Loucy (cell line): ENCODE measurements around the gene HSD17B14.
"Not testable (repeated sequence)": the region's sequence is repeated elsewhere in the genome, so short reads cannot be mapped to it uniquely, and the experiment has no call there.

Experiments
- H2AFZ ChIP-seq: fragments of 200-600 bp; sonication (generic); 2 replicates; pipeline ENCODE4 v1.6.0; 2016; ENCODE audit warnings: antibody characterized with exemption, mild to moderate bottlenecking, low read length, moderate library complexity
- H3F3A ChIP-seq: fragments of 200-600 bp; 2 replicates; pipeline ENCODE4 v1.6.0; 2016; ENCODE audit warnings: antibody characterized with exemption, low read depth, mild to moderate bottlenecking
- H3K27me3 ChIP-seq: fragments of 200-600 bp; sonication (generic); 2 replicates; pipeline ENCODE4 v1.6.1; 2014; ENCODE audit warnings: low read length, mild to moderate bottlenecking; ENCODE audit not compliant: insufficient read depth, poor library complexity, severe bottlenecking
- H3K36me3 ChIP-seq: fragments of 200-600 bp; sonication (generic); 2 replicates; pipeline ENCODE4 v1.6.1; 2016; ENCODE audit warnings: low read length; ENCODE audit not compliant: insufficient read depth
- H3K4me1 ChIP-seq: fragments of 200-600 bp; sonication (generic); 2 replicates; pipeline ENCODE4 v1.5.1; 2014; ENCODE audit warnings: low read length, mild to moderate bottlenecking; ENCODE audit not compliant: insufficient read depth, poor library complexity, severe bottlenecking
- H3K4me2 ChIP-seq: fragments of 200-600 bp; sonication (generic); 2 replicates; pipeline ENCODE4 v1.6.0; 2014; ENCODE audit warnings: antibody characterized with exemption, low read length, low read depth, mild to moderate bottlenecking; ENCODE audit not compliant: poor library complexity, severe bottlenecking
- H3K4me3 ChIP-seq: fragments of 200-600 bp; sonication (generic); 2 replicates; pipeline ENCODE4 v1.5.1; 2014; ENCODE audit warnings: low read length, mild to moderate bottlenecking, mixed read lengths; ENCODE audit not compliant: poor library complexity, severe bottlenecking
- H3K79me2 ChIP-seq: fragments of 200-600 bp; sonication (generic); 2 replicates; pipeline ENCODE4 v1.6.1; 2014; ENCODE audit warnings: low read length; ENCODE audit not compliant: insufficient read depth
- H3K9ac ChIP-seq: fragments of 200-600 bp; sonication (generic); 2 replicates; pipeline ENCODE4 v1.6.0; 2014; ENCODE audit warnings: mild to moderate bottlenecking, low read depth, low read length, moderate library complexity; ENCODE audit not compliant: poor library complexity, severe bottlenecking
- H3K9me2 ChIP-seq: fragments of 200-600 bp; sonication (generic); replicated peaks from 2 replicates; pipeline ENCODE4 v1.6.1; 2016; ENCODE audit warnings: low read depth, low read length, mixed read lengths
- H3K9me3 ChIP-seq: fragments of 200-600 bp; sonication (generic); 2 replicates; pipeline ENCODE4 v1.6.1; 2014; ENCODE audit warnings: mild to moderate bottlenecking, antibody characterized with exemption, low read length, low read depth; ENCODE audit not compliant: insufficient read depth
- H4K20me1 ChIP-seq: fragments of 200-600 bp; sonication (generic); 2 replicates; pipeline ENCODE4 v1.6.0; 2014; ENCODE audit warnings: antibody characterized with exemption, low read length, mild to moderate bottlenecking; ENCODE audit not compliant: insufficient read depth, poor library complexity, severe bottlenecking
- EZH2phosphoT487 ChIP-seq: fragments of 200-600 bp; IDR thresholded peaks from 2 replicates; pipeline ENCODE4 v1.6.1; 2018; ENCODE audit warnings: antibody characterized with exemption, mild to moderate bottlenecking, moderate library complexity, borderline replicate concordance
- TF ChIP-seq, protein P1 (sequence below): fragments of 200-600 bp; sonication (generic); conservative IDR thresholded peaks from 2 replicates; pipeline ENCODE4 v1.5.1; 2014; ENCODE audit warnings: mild to moderate bottlenecking, antibody characterized with exemption, low read length

Gene HSD17B14

DNA sequence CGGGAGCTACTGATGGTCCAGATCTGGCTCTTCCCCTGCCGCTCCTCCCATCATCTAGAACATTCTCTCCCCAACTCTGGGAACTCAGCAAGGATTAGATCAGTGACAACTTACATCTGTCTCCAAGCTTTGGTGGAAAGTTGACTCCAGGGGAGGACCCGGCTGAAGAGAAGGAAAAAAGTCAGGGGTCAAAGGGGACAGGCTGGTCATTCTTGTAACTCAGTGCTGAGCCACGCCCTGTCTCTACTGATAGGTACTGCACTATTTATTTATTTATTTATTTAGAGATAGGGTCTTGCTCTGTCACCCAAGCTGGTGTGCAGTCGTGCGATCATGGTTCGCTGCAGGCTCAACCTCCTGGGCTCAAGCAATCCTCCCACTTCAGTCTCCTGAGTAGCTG, 17.8 kb upstream of the HSD17B14 start:
- Histone ChIP-seq H3K4me2 (no peak overlapping the region), H3K4me1 (no peaks in the 10 kb centered on the region), H3K36me3 (no peaks in the 10 kb centered on the region), H3K4me3 (no peak overlapping the region), H2AFZ (no peak overlapping the region), H3K9me3 (no peaks in the 10 kb centered on the region), H3F3A (no peaks in the 10 kb centered on the region), H3K9ac (no peak overlapping the region), H3K9me2 (no peaks in the 10 kb centered on the region), H3K27me3 (no peaks in the 10 kb centered on the region), H3K79me2 (no peaks in the 10 kb centered on the region), H4K20me1 (no peaks in the 10 kb centered on the region)
- no peak for TF ChIP-seq EZH2phosphoT487
- TF ChIP-seq, protein P1, sequence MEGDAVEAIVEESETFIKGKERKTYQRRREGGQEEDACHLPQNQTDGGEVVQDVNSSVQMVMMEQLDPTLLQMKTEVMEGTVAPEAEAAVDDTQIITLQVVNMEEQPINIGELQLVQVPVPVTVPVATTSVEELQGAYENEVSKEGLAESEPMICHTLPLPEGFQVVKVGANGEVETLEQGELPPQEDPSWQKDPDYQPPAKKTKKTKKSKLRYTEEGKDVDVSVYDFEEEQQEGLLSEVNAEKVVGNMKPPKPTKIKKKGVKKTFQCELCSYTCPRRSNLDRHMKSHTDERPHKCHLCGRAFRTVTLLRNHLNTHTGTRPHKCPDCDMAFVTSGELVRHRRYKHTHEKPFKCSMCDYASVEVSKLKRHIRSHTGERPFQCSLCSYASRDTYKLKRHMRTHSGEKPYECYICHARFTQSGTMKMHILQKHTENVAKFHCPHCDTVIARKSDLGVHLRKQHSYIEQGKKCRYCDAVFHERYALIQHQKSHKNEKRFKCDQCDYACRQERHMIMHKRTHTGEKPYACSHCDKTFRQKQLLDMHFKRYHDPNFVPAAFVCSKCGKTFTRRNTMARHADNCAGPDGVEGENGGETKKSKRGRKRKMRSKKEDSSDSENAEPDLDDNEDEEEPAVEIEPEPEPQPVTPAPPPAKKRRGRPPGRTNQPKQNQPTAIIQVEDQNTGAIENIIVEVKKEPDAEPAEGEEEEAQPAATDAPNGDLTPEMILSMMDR, result no peak

DNA sequence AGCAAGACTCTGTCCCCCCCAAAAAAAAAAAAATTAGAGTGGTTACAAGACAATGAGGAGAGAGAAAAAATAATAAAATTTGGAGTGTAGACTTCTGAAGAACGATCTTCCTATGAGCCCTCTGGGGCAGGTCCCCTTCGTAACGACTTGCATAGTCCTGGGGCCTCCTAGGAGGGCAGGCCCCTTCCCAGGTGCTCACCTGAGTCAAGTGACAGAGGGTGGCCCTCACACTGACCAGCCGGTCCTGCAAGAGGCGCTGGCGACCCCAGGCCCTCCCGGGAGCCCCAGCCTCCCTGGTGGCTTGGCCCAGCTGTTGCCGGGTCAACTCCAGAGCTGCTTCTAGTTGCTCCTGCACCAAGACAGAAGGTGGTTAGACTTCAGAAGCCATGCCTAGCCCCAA, 17.2 kb upstream of the HSD17B14 start:
- no peaks in the 10 kb centered on the region for H3K9me3 ChIP-seq
- no peak overlapping the region for H3K4me3 ChIP-seq

DNA sequence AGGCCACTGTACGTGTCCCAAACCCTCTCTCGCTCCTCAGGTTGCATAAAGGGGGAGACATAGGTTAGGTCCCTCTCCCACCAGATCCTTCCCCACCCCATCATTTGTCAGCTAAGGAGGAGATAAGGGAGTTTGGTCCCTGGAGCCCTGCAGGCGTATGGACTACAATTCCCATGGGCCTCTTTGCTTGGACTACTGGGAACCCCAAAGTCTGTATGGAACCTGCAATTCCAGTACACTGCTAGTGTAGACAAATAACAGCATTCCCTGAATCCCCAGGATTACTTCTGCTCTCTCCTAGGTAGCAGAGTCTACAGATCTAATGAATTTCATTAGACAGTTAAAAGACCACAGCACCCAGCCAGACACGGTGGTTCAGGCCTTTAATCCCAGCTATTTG, 16.0 kb upstream of the HSD17B14 start:
- TF ChIP-seq EZH2phosphoT487, result no peak
- TF ChIP-seq, protein P1, result no peak

More for the DNA sequence above, 17.2 kb upstream of the HSD17B14 start:
- no peaks in the 10 kb centered on the region for H3K27me3 ChIP-seq
- no peak for TF ChIP-seq EZH2phosphoT487
- TF ChIP-seq, protein P1, result no peak
- no peaks in the 10 kb centered on the region for H3K4me1 ChIP-seq
- H3K9ac ChIP-seq, result no peak overlapping the region
- no peaks in the 10 kb centered on the region for H3K36me3 ChIP-seq
- H4K20me1 ChIP-seq, result no peaks in the 10 kb centered on the region
- H3K79me2 ChIP-seq, result no peaks in the 10 kb centered on the region
- no peaks in the 10 kb centered on the region for H3K9me2 ChIP-seq
- H3F3A ChIP-seq, result no peaks in the 10 kb centered on the region
- no peak overlapping the region for H3K4me2 ChIP-seq
- H2AFZ ChIP-seq, result no peak overlapping the region

DNA sequence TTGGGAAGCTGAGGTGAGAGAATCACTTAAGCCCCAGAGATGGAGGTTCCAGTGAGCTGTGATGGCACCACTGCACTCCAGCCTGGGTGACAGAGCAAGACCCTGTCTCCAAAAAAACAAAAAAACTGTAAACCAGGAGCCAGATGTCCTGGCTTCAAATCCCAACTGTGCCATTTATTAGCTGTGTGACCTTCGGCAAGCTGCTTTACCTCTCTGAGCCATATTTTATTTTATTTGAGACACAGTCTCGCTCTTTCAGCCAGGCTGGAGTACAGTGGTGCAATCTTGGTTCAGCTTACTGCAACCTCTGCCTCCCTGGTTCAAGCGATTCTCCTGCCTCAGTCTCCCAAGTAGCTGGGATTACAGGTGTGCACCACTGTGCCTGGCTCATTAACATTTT, 10.4 kb upstream of the HSD17B14 start:
- not testable (repeated sequence) for H3F3A ChIP-seq, H3K4me2 ChIP-seq, H3K4me1 ChIP-seq, H4K20me1 ChIP-seq, H3K9me2 ChIP-seq, H3K79me2 ChIP-seq, H2AFZ ChIP-seq, H3K9me3 ChIP-seq, H3K4me3 ChIP-seq, H3K36me3 ChIP-seq, H3K9ac ChIP-seq, H3K27me3 ChIP-seq

More for the DNA sequence above, 16.0 kb upstream of the HSD17B14 start:
- Histone ChIP-seq H3K36me3 (no peaks in the 10 kb centered on the region), H3K9me2 (no peaks in the 10 kb centered on the region), H3K9ac (no peak overlapping the region), H3K79me2 (no peaks in the 10 kb centered on the region), H4K20me1 (no peaks in the 10 kb centered on the region), H3F3A (no peaks in the 10 kb centered on the region), H3K4me1 (no peaks in the 10 kb centered on the region), H3K9me3 (no peaks in the 10 kb centered on the region), H3K27me3 (no peaks in the 10 kb centered on the region), H3K4me3 (no peak overlapping the region), H3K4me2 (no peak overlapping the region), H2AFZ (no peak overlapping the region)
